ENCODE results near the gene MZT2A.
"Not testable (repeated sequence)": the region's sequence is repeated elsewhere in the genome, so short reads cannot be mapped to it uniquely, and the experiment has no call there.

- not testable (repeated sequence) for TF ChIP-seq CTCF, POLR2A (IDR thresholded peaks at IDR 0.05)
Observed at GRCh38 chr2:131521524-131521923, 29.3 kb upstream of the MZT2A start.

Data from uterus (tissue), 2 donors.